Measurements from ENCODE around the gene PAIP2B.
A peak's percentile ranks its signal among the peaks of the same experiment; 100 is the strongest.
"Not testable (repeated sequence)": the region's sequence is repeated elsewhere in the genome, so short reads cannot be mapped to it uniquely, and the experiment has no call there.

PAIP2B gene, protein sequence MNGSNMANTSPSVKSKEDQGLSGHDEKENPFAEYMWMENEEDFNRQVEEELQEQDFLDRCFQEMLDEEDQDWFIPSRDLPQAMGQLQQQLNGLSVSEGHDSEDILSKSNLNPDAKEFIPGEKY

GRCh38 chr2:71226965-71227560, at the start of gene PAIP2B:
Gene PAIP2B (minus strand): TSS chr2:71227103. CDS start chr2:71202589, 24,514 bp downstream.
- peak; percentile 97 for DNase-seq

DNA sequence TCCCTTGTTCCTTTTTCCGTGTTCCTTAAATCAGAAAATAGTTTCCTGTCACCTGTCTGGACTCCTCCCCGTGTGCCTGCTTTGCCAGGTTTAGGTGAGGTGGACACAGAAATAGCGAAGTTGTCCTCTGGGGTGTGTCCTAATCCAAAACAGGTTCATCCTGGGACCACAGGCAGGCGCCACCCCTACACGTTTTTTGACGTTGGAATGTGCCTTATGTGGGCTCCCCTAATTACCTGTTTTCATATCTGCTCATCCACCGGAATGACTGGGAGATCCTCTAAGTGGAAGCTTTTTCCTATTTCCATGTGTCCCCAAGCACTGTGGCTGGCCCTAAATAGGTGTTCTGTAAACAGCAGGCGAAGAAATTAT, 49.0 kb upstream of the PAIP2B start:
- no peak for DNase-seq

- DNase-seq = no peak
Observed at GRCh38 chr2:71269511-71270090, 42.7 kb upstream of the PAIP2B start.

DNA sequence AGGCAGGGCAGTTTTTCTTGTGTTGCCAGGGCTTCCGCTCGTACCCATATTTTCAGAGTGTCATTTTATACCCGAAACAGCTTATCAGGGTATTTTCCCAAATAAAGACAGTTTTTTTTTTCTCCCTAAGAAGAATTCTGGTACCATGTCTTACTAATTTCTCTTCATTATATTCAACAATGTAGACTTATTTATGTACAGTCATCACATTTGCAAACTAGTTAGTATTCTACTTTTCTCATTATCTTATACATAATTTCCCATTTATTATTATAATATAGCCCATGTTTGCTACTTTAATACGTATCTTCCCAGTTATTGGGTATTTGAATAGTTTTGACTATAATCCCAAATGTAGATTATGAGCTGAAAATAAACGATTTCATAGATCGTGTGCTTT, 36.5 kb upstream of the PAIP2B start:
- no peak for DNase-seq

GRCh38 chr2:71261534-71261933, 34.6 kb upstream of the PAIP2B start:
- DNase-seq = no peak

DNA sequence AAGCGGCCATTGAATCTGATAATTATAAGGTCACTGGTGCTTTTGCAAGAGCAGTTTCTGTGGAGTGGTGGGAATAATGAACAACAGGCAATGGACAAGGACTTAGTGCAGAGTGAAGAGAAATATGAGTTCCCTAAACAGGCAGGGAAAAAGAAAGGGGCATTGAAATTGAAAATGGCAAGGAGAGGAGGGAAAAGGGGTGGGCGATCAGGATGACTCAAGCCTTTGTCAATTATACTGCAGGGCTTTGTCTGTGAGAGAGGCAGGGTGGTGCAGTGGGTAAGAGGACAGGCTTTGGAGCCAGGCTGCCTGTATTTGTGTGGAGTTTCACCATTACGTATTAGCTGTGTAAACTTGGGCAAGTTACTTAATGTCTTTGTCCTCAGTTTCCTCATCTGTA, 29.5 kb upstream of the PAIP2B start:
- no peak for DNase-seq

GRCh38 chr2:71254776-71255175, 27.9 kb upstream of the PAIP2B start:
- DNase-seq = no peak

- no peak for DNase-seq
Observed at GRCh38 chr2:71254078-71254477, 27.2 kb upstream of the PAIP2B start.

DNA sequence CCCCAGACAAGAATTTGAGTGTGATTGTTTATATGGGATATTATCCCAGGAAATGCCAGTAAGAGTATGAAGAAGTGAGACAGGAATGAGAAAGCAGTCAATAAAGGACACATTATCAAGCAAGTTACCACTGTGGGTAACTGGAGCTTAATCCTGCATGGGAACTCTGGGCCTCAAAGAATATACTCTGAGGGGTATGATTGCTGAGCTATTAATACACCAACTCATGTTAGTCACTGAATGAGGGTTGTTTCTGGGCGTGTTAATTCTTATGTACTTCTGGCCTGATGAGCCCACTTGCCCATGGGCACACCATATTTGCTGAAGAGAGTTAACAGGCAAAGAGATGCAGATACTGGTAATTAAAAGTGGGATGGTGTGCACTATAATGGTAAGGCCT, 26.6 kb upstream of the PAIP2B start:
- DNase-seq = no peak

GRCh38 chr2:71252862-71253261, 26.0 kb upstream of the PAIP2B start:
- no peak for DNase-seq

DNA sequence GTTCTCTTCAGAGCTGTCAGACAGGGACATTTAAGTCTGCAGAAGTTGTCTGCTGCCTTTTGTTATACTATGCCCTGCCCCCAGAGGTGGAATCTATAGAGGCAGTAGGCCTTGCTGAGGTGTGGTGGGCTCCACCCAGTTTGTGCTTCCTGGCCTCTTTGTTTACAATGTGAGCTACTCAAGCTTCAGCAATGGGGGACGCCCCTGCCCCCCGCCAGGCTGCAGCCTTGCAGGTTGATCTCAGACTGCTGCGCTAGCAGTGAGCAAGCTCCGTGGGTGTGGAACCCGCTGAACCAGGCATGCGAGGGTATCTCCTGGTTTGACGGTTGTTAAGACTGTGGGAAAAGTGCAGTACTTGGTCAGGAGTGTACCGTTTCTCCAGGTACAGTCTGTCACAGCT, 24.0 kb upstream of the PAIP2B start:
- DNase-seq = no peak

- DNase-seq = no peak
Observed at GRCh38 chr2:71244302-71244660, 17.4 kb upstream of the PAIP2B start.

- no peak for DNase-seq
Observed at GRCh38 chr2:71243634-71244301, 16.9 kb upstream of the PAIP2B start.

DNA sequence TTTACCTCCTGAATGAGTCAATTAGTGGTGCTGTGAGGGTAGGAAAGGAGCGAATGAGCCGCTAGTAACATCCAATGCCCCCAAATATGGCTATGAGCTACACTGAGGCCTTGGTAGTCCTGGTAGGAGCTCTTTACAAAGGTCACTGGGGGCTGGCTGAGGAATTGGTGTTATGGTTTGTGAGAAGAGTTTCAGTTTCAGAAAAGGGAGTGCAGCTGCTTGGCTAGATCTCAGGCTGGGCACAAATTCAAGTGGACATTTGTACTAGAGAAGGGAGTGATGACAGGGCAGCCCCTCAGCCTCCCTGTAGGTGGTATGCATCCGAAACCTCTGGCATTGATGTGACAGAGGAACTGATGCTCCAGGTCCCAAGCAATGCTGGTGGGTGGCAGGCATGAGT, 13.9 kb upstream of the PAIP2B start:
- DNase-seq = no peak

DNA sequence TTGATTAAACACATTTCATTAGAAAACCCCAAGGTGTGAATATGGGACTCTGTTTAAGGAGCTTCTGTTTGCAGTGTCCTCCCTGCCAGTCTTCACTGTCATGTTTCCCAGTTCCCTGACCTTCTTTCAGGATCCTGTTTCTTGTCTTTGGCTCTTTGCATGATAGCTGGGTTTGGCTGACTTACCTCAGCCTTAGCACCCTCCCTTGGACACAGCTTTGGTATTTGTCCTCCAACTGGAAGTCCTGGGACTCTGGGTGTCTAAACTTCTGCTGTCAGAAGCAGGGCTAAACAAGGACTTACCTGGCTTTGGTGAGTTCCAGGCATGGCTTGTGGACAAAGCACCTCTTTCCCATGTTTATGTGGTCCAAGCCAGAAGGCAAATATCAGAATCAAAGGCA, 11.2 kb upstream of the PAIP2B start:
- DNase-seq = no peak

- DNase-seq = no peak
Observed at GRCh38 chr2:71235930-71236587, 9.2 kb upstream of the PAIP2B start.

DNA sequence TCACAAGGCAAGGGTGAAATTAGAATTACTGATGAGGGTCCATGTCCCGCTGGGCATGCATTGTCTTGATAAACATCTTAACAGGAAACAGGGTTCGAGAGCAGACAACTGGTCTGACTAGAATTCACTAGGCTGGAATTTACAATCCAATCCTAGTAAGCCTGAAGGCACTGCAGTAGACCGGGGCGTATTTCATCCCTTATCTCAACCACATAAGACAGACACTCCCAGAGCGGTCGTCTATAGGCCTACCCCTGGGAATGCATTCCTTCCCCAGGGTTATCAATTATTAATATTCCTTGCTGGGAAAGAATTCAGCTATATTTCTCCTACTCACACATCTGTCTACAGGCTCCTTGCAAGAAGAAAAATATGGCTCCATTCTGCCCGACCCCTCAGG, 6.2 kb upstream of the PAIP2B start:
- not testable (repeated sequence) for DNase-seq

GRCh38 chr2:71226096-71226964, 573 bp downstream of the PAIP2B start:
- DNase-seq = peak; percentile 28

DNA sequence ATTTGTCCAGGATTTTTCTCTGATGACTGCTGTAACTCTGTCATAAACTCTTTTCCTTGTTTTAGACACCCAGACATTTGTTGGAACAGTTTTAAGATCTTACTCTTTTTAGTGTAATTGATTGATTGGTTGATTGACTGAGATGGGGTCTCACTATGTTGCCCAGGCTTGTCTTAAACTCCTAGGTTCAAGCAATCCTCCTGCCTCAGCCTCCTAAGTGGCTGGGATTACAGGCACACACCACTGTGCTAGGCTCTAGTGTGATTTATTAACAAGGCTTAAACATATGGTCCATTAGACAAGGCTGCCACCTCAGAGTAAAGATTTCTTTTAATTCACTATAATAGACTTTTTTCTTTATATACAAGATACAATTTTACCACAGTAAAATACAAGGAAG, 2.0 kb downstream of the PAIP2B start:
- no peak for DNase-seq

- DNase-seq = no peak
Observed at GRCh38 chr2:71224457-71224856, 2.4 kb downstream of the PAIP2B start.

- DNase-seq = peak; percentile 75
Observed at GRCh38 chr2:71223767-71224333, 3.1 kb downstream of the PAIP2B start.

DNA sequence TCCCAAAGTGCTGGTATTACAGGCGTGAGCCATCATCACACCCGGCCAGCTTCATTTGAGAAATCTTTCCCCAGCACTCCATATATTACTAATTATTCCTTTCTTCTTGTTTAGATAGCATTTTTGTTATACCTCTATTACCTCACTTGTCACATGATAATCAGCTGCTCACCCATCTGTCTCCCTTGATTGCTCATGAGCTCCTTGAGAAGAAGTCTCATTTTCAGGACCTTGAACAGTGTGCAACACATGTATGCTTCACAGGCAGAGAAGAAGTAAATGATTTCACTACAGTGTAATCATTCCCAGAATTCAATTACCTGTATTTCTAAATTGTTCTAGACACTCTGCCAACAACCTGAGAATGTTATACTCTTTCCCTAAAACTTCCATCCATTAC, 6.2 kb downstream of the PAIP2B start:
- no peak for DNase-seq

DNA sequence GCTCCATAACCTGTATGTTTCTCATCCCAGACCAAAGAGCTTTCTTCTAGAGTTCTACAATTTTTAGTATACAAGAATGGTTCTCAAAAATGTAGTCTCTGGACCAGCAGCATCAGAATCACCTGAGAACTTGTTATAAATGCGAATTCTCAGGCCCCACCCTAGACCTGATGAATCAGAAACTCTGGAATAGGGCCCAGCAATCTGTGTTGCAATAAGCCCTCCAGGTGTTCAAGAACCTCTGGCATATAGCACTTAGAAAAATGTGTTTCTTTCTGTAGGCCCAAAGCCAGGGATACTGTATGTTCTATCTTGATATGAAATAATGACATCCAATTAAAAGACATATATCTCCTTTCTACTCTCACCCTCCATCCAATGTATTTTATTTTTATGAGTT, 10.4 kb downstream of the PAIP2B start:
- no peak for DNase-seq
